Measurements from ENCODE around the gene SPATS1. TPM values are rescaled to one million over a fixed set of nuclear protein-coding genes. Genes with fewer than 3 reads are reported as not detected.
"Not testable (repeated sequence)": the region's sequence is repeated elsewhere in the genome, so short reads cannot be mapped to it uniquely, and the experiment has no call there.

The SPATS1 gene
- polyA plus RNA-seq, 2 of the 4 experiments (the other 2 are of a cell fraction), result not detected

DNA sequence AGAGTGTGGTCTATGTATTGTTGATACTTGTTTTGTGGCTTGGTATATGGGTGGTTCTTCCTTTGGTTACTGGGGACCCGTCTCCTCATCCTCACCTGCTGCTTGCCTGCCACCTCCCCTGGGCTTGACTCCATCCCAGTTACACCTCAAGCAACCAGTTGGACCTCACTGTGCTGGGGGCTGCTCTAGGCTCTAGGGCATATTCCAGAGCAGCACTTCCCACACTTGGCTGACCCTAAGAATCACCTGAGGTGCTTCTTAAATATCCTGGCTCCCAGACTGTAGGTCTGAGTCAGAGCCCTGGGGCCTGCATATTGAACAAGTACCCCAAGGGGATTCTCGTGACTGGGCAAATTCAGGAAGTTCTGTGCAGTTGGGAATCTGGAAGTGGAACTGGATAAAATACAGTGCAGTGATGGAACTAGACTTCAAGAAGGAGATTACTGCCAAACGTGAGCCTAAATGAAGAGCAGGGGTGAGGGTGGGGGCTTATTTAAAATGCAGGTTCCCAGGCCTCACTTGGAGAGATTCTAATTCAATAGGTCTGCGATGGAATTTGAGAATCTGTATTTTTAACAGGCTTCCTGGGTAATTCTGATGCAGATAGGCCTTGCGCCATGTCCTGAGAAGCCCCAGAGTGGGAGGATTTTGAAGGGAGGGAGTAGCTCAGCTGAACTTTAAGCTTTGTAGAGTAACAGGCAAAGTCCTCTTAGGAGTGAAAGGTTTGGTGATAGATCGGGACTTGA lies 7.6 kb downstream of the SPATS1 start (continued):
- TF ChIP-seq HOXB5 (CRISPR knock-in tag; IDR thresholded peaks at IDR 0.05) (no peak), CEBPB (IDR thresholded peaks at IDR 0.05) (no peak), POLR2AphosphoS2 (conservative IDR thresholded peaks at IDR 0.05; ENCODE audit: low read length) (no peak), BHLHE40 (IDR thresholded peaks at IDR 0.05; ENCODE audit: low read depth, low read length) (no peak), JUNB (IDR thresholded peaks at IDR 0.05) (no peak), TFCP2L1 (CRISPR knock-in tag; IDR thresholded peaks at IDR 0.05) (no peak)

GRCh38 chr6:44350650-44350994 lies 8.2 kb downstream of the SPATS1 start:
- FAIRE-seq; H3K4me1 ChIP-seq; H3K4me3 ChIP-seq; POLR2A ChIA-PET; H3K4me2 ChIP-seq; ATAC-seq; DNase-seq (ENCODE audit: low read depth in 1 of 2, low spot score in 1 of 2); H3K27ac ChIP-seq; H3K9me3 ChIP-seq: not testable (repeated sequence)
- CTCF ChIA-PET, result interaction anchor here (0.5 to 3.0 kb wide), 3 partner anchors 12 to 82 kb away, joined by 3 to 11 read pairs (median 3); no protein-coding TSS in a partner anchor
- 38% methylated on average over 4 of the region's 4 CpGs for WGBS (ENCODE audit: missing lambda C conversion rate)

DNA sequence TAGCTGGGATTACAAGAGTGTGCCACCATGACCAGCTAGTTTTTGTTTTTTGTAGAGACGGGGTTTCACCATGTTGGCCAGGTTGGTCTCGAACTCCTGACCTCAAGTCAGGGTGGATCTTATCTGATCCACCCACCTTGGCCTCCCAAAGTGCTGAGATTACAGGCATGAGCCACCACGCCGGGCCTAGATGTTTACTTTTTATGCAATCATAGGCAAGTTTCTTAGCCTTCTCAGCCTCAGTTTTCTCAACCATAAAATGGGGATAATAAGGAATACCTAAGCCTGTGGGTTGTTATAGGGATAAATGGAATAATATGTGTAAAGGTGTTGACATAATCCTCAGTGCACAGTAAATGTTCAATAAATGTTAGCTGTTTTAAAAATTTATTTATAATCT lies 9.8 kb downstream of the SPATS1 start:
- no peak for DNase-seq (ENCODE audit: low read depth in 1 of 2, low spot score in 1 of 2)
- CTCF ChIA-PET, result interaction anchor here (3.0 kb wide), 1 partner anchor 14 kb away, joined by 11 read pairs; no protein-coding TSS in a partner anchor
- WGBS (ENCODE audit: missing lambda C conversion rate), result 64% methylated on average over 4 of the region's 4 CpGs
- Histone ChIP-seq H3K4me3 (no peak overlapping the region), H3K9me3 (peaks cover 2% of the 10 kb centered on the region; the same call in 1 of the 3 replicates), H3K4me1 (no peaks in the 10 kb centered on the region), H3K27ac (no peak overlapping the region), H3K4me2 (no peak overlapping the region)
- no peak for ATAC-seq
- POLR2A ChIA-PET, result no interaction called here
- FAIRE-seq, result no peak
- no peak for TF ChIP-seq ZSCAN20 (CRISPR knock-in tag; IDR thresholded peaks at IDR 0.05)
- TF ChIP-seq, protein P1, sequence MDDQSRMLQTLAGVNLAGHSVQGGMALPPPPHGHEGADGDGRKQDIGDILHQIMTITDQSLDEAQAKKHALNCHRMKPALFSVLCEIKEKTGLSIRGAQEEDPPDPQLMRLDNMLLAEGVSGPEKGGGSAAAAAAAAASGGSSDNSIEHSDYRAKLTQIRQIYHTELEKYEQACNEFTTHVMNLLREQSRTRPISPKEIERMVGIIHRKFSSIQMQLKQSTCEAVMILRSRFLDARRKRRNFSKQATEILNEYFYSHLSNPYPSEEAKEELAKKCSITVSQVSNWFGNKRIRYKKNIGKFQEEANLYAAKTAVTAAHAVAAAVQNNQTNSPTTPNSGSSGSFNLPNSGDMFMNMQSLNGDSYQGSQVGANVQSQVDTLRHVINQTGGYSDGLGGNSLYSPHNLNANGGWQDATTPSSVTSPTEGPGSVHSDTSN (IDR thresholded peaks at IDR 0.05), result no peak
- no peak for TF ChIP-seq HDAC2 (IDR thresholded peaks at IDR 0.05)

DNA sequence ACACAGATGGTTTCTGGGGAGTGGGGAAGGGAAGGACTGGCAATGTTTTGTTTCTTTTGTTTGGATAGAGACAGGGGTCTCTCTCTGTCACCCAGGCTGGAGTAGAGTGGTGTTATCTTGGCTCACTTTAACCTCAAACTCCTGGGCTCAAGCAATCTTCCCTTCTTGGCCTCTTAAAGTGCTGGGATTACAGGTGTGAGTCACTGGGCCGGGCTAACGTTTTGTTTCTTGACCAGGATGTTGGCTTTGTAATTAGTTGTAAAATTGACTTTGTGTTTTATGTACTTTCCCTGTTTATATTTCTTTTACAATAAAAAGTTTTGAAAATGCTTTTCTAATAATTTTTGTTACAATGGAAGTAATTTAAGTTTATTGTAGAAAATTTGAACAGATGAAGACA lies 10.9 kb downstream of the SPATS1 start:
- TF ChIP-seq TFCP2L1 (CRISPR knock-in tag; IDR thresholded peaks at IDR 0.05) (no peak), ZFP36 (IDR thresholded peaks at IDR 0.05; ENCODE audit: borderline replicate concordance, partially characterized antibody) (no peak), TP53 (CRISPR knock-in tag; IDR thresholded peaks at IDR 0.05) (no peak), MYC (IDR thresholded peaks at IDR 0.05; ENCODE audit: borderline replicate concordance, low read length) (no peak), NFE2L2 (conservative IDR thresholded peaks at IDR 0.05; ENCODE audit: low read length) (no peak), JUNB (IDR thresholded peaks at IDR 0.05) (no peak), RFX5 (IDR thresholded peaks at IDR 0.05) (no peak), KDM1A (IDR thresholded peaks at IDR 0.05; ENCODE audit: low read depth) (no peak), RCOR1 (IDR thresholded peaks at IDR 0.05; ENCODE audit: low read depth, low read length) (no peak)
- ATAC-seq (no peak), DNase-seq (ENCODE audit: low read depth in 1 of 2, low spot score in 1 of 2) (no peak), FAIRE-seq (no peak)
- H3K4me3 ChIP-seq, result no peak overlapping the region
- POLR2A ChIA-PET, result no interaction called here
- WGBS (ENCODE audit: missing lambda C conversion rate), result 11% methylated on average over 2 of the region's 2 CpGs
- no peak overlapping the region for H3K27ac ChIP-seq
- CTCF ChIA-PET, result interaction anchor here (3.0 kb wide), 1 partner anchor 15 kb away, joined by 11 read pairs; no protein-coding TSS in a partner anchor
- no peaks in the 10 kb centered on the region for H3K4me1 ChIP-seq
- peaks cover 2% of the 10 kb centered on the region; the same call in 1 of the 3 replicates for H3K9me3 ChIP-seq
- no peak overlapping the region for H3K4me2 ChIP-seq

DNA sequence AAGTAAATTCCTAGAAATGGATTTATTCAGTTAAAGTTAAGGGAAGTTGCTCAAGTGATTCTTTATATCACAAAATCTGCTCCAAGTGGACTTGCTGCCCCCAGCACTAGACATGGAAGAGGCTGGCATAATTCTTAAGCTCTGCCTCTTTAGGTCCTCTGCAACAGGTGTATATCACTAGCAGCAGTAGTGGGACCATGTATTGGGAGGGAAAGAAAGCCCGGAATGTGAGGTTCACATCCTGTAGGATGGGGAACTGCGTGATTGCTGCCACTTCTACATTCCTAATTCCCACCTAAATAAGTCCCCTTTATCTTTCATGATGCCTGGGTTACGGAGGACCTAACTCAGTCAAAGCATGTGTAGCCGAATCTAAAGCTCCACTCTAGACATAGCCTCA lies 13.2 kb downstream of the SPATS1 start:
- POLR2A ChIA-PET, result no interaction called here
- CTCF ChIA-PET, result interaction anchor here (0.7 kb wide), 1 partner anchor 16 kb away, joined by 3 read pairs; no protein-coding TSS in a partner anchor
- no peak overlapping the region for H3K4me2 ChIP-seq

More for the DNA sequence above, 13.2 kb downstream of the SPATS1 start:
- Histone ChIP-seq H3K4me3 (no peak overlapping the region), H3K4me1 (no peaks in the 10 kb centered on the region), H3K9me3 (peaks cover 2% of the 10 kb centered on the region; the same call in 1 of the 3 replicates), H3K27ac (no peak overlapping the region)
- TF ChIP-seq ZC3H11A (IDR thresholded peaks at IDR 0.05) (no peak), JUNB (IDR thresholded peaks at IDR 0.05) (no peak), HDAC2 (IDR thresholded peaks at IDR 0.05) (no peak), CHD2 (IDR thresholded peaks at IDR 0.05; ENCODE audit: low read length, partially characterized antibody) (no peak), SMC3 (IDR thresholded peaks at IDR 0.05) (no peak), CBX2 (IDR thresholded peaks at IDR 0.05; ENCODE audit: borderline replicate concordance, low read depth) (no peak), HEYL (CRISPR knock-in tag; IDR thresholded peaks at IDR 0.05) (no peak), RNF2 (IDR thresholded peaks at IDR 0.05; ENCODE audit: borderline replicate concordance, low read depth) (no peak), ZNF302 (CRISPR knock-in tag; IDR thresholded peaks at IDR 0.05) (no peak)
- 40% methylated on average over 3 of the region's 4 CpGs for WGBS (ENCODE audit: missing lambda C conversion rate)
- ATAC-seq, result no peak
- no peak for DNase-seq (ENCODE audit: low read depth in 1 of 2, low spot score in 1 of 2)
- FAIRE-seq, result no peak
